Measurements from ENCODE around the gene POLA1.

The POLA1 gene

DNA sequence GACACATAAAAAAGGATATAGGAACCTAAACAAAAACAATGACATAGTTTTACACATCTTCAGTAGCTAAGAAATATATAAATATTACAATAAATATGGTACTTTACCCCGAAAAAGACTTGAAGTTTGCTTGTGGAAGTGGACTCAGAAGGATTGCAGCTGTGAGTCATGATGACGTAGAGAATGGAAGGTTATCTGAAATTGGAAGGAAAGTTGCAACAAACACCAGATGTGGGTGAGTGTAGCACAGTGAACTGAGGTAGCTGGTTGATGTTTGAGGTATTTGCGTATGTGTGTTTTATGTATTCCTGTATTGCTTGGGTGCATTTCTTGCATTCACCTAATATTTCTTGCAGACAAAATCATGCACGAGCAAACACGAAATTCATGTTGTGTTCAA lies 209.1 kb downstream of the POLA1 start:
- no peak for TF ChIP-seq ZFX (IDR thresholded peaks at IDR 0.05)
- TF ChIP-seq, protein P1, sequence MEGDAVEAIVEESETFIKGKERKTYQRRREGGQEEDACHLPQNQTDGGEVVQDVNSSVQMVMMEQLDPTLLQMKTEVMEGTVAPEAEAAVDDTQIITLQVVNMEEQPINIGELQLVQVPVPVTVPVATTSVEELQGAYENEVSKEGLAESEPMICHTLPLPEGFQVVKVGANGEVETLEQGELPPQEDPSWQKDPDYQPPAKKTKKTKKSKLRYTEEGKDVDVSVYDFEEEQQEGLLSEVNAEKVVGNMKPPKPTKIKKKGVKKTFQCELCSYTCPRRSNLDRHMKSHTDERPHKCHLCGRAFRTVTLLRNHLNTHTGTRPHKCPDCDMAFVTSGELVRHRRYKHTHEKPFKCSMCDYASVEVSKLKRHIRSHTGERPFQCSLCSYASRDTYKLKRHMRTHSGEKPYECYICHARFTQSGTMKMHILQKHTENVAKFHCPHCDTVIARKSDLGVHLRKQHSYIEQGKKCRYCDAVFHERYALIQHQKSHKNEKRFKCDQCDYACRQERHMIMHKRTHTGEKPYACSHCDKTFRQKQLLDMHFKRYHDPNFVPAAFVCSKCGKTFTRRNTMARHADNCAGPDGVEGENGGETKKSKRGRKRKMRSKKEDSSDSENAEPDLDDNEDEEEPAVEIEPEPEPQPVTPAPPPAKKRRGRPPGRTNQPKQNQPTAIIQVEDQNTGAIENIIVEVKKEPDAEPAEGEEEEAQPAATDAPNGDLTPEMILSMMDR (conservative IDR thresholded peaks at IDR 0.05), result no peak
- no peak overlapping the region for H3K27ac ChIP-seq

DNA sequence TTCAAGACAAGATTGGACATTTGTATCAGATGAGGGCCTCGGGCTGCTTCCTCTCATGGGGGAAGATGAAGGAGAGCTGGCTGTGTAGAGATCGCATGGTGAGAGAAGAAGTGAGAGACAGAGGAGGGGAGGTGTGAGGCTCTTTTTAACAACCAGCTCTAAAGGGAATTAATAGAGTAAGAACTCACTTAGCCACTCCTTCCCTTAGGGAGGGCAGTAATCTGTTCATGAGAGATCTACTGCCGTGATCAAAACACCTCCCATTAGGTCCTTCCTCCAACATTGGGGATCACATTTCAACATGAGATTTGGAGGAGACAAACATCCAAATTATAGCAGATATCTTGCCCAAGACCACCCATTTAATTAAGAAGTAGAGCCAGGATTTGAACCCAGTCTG lies 225.0 kb downstream of the POLA1 start:
- no peak for TF ChIP-seq ZFX (IDR thresholded peaks at IDR 0.05)
- TF ChIP-seq, protein P1 (conservative IDR thresholded peaks at IDR 0.05), result no peak
- no peak overlapping the region for H3K27ac ChIP-seq

DNA sequence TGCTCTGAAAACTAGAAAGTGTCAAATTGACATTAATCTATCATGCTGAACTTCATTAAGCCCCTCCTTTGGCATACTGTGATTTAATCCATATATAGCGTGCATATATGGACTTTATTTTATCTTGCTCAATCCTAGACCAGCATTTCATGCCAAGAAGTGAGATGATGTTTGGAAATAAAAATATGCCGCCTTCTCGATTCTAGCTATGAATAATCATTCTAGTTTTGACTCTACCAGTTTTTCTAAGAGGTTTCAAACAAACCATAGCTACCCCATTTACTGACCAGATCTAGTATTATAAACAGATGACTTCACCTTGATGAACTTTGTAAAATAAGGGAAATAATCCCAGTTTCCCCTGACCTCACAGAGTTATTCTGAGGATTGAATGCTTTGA lies 227.1 kb downstream of the POLA1 start:
- TF ChIP-seq, protein P1 (conservative IDR thresholded peaks at IDR 0.05), result no peak
- no peak for TF ChIP-seq ZFX (IDR thresholded peaks at IDR 0.05)
- no peak overlapping the region for H3K27ac ChIP-seq

DNA sequence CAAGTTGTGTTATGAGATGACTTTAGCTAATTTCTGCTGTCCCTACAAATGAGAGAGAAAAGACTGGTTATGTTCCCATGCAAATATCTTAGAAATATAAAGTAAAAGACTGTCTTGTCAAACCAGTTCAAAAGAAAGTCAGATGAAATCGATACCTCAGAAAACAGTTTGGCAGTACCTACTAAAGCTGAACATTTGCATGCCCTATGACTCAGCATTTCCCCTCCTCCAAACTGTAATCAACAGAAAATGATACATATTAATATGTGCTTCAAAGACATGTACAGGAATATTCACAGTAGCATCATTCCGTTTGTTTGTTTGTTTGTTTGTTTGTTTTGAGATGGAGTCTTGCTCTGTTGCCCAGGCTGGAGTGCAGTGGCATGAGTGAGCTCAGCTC lies 231.7 kb downstream of the POLA1 start:
- TF ChIP-seq, protein P1 (conservative IDR thresholded peaks at IDR 0.05), result no peak
- H3K27ac ChIP-seq, result peak overlapping the region; percentile 60

DNA sequence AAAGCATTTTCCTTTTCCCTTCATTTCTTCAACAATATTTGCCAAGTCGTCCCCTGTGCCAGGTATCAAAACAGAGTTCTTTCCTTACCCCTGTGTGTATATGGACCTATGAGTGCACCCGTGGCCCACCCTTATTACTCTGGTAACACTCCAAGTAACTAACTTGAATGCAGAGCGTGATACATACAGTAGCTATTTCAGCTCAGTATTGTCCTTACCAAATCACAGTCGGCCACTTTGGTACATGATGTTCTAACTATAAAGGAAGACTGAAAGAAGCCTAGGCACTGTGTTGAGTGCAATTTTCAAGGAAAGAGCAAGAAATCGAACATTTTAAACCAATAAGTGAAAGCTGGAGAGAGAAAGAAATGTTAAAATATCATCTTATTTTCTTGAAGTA lies 233.7 kb downstream of the POLA1 start:
- no peak overlapping the region for H3K27ac ChIP-seq
- no peak for TF ChIP-seq ZFX (IDR thresholded peaks at IDR 0.05)
- TF ChIP-seq, protein P1 (conservative IDR thresholded peaks at IDR 0.05), result no peak

DNA sequence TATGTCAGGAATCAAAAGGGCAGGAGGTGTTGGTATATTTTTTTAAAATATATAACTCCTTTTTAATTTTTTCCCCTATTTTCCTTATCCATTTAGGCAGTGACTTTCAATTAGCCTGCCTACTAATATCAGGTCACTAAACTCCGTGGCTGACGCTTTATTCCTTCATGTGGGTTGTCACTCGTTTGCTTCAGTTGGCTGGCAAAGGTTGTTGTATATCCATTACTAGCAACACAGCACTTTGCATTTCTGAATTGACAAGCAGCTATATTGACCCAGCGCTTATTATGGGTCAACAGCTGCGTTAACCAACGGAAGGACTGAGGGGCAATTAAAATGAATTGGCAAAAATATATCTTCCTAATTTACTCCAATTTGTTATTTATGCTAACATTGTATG lies 234.4 kb downstream of the POLA1 start:
- TF ChIP-seq, protein P1 (conservative IDR thresholded peaks at IDR 0.05), result no peak
- no peak for TF ChIP-seq ZFX (IDR thresholded peaks at IDR 0.05)
- no peak overlapping the region for H3K27ac ChIP-seq

DNA sequence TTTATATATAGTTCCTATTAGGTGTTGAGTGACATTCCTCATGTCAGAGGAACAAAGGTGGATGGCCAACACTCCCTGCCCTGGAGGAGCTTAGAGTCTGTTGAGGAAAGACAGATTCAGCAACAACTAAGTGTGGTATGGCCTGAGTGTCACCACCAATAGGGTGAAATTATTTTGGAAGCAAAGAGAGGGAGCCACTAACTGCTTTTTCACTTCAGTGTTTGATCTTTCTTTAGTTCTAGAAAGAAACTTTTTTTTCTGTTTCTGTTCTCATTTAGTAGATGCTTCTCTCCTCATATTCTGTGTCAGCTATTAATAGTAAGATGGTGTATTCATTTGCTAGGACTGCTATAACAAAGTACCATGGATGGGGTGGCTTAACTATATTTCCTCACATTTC lies 240.6 kb downstream of the POLA1 start:
- no peak overlapping the region for H3K27ac ChIP-seq
- no peak for TF ChIP-seq ZFX (IDR thresholded peaks at IDR 0.05)
- TF ChIP-seq, protein P1 (conservative IDR thresholded peaks at IDR 0.05), result no peak

Data from C4-2B (cell line).